LHCN-M2 (cell line): ENCODE measurements around the gene SUV39H2. TPM values are rescaled to one million over a fixed set of nuclear protein-coding genes. Genes with fewer than 3 reads are reported as not detected.
"Not testable (repeated sequence)": the region's sequence is repeated elsewhere in the genome, so short reads cannot be mapped to it uniquely, and the experiment has no call there.

Experiments
- DNase-seq: peaks from one replicate; pipeline ENCODE4 v3.0.0-alpha.2; 2012; ENCODE audit warnings: low read depth
- polyA plus RNA-seq: library from polyadenylated mRNA; unstranded; fragments of >200 nt; gene quantifications from one replicate; pipeline ENCODE4 v1.2.1, GENCODE V29; 2012; ENCODE audit warnings: missing spikeins
- total RNA-seq: library from RNA; depleted of rRNA; stranded (reverse); fragments of >200 nt; gene quantifications from 2 replicates; pipeline ENCODE4 v1.2.3, GENCODE V29; 2014; rRNA removed

The SUV39H2 gene, protein sequence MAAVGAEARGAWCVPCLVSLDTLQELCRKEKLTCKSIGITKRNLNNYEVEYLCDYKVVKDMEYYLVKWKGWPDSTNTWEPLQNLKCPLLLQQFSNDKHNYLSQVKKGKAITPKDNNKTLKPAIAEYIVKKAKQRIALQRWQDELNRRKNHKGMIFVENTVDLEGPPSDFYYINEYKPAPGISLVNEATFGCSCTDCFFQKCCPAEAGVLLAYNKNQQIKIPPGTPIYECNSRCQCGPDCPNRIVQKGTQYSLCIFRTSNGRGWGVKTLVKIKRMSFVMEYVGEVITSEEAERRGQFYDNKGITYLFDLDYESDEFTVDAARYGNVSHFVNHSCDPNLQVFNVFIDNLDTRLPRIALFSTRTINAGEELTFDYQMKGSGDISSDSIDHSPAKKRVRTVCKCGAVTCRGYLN
- total RNA-seq, result 29.0 and 34.0 TPM in 2 replicates
- 8.1 TPM for polyA plus RNA-seq

DNA sequence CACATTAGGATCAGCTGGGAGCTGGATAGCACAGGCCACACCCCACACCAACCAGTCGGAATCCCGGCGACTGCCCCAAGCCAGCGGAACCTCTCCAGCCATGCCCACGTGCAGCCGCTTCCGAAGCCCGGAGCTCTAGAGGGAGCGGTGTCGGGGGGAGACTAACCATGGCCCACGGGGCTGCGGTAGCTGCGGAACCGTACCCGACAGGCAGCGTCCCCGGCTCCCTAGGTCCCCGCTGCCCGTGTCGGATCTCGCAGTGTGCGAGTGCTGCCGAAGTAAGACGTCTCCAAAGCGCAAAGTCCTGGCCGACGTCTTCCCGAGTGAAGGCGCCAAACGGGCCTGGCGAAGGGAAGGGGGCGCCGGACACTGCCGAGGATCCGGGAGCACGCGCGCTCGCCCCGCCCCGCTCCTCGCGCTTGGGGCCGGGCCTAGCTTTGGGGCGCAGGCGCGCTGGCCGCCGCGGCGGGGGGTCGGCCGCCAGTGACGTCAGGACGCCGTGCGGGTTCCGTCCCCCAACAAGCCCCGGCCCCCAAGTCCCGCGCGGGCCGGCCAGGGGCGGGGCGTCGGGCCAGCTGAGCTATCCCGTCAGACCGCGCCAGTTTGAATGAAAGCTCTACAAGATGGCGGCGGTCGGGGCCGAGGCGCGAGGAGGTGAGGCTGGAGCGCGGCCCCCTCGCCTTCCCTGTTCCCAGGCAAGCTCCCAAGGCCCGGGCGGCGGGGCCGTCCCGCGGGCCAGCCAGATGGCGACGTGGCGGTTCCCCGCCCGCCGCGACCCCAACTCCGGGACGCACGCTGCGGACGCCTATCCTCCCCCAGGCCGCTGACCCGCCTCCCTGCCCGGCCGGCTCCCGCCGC, at the start of gene SUV39H2:
Gene SUV39H2, plus strand, starts transcription at position 601 of the 858 bp plus-strand sequence. Its CDS starts 23 bp downstream, at position 624.
- DNase-seq, result peak; percentile 93

DNA sequence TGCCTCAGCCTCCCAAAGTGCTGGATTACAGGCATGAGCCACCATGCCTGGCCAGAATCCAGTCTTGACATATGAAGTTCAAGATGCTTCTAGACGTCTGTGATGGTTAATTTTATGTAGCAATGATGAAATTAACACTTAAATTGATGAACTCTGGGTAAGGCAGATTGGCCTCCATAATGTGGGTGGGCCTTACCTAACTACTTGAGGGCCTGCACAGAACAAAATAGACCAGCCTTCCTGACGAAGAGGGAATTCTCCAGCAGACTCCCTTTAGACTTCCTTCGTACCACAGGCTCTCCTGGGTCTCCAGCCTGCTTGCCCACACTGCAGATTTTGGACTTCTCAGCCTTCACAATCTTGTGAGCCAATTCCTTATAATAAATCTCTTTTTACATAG, 45.6 kb upstream of the SUV39H2 start:
- DNase-seq, result no peak

DNA sequence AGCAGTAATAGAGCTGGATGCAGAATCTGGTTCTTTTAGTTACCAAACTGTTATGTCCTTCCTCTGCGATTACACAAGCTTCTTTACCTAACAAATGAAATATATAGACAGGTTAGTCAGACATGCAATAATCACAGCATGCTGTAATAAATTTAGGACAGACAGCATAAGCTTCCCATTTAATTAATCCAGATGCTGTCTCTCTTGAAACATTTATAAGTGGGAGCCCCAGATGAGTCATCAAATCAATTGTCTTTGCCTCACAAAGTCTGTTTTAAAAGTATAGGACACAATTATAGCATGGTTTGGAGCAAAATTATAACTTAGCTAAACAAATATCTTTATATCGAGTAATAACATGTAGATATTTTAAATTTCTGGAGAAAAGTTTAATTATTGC, 42.5 kb upstream of the SUV39H2 start:
- DNase-seq, result no peak

DNA sequence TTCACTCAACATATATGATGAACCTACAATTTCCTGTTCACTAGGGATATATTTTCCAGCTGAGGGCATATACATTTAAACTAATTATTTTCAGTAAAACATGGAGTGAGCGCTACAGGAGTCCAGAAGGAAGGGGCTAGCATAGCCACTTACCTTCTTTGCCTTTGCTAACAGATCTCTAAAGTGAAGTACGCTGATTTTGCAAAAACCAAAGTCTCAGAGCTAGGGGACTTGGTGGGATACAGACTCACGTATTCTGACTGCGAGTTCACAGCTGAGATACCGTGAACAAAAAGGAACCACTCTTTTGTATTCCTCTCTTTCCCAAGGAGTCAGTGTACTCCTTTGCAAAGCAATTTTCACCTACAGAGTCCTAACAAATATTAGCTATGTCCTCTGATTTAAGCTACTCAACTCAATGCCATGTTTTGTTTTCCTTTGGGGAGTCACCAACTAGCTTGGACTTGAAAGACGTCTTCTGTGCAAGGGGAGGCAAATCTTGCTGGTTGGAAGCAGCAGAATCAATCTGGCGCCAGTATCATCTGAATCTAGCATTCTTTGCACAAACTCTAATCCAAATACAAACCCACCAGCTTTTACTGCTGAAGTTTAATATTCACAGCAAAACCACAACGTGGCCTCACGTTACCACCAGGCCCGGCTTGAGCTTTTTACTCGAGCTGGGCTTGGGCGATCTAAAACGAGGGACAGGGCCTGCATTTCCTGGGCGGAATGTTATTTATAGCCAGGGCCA, 41.5 kb upstream of the SUV39H2 start:
- no peak for DNase-seq

DNA sequence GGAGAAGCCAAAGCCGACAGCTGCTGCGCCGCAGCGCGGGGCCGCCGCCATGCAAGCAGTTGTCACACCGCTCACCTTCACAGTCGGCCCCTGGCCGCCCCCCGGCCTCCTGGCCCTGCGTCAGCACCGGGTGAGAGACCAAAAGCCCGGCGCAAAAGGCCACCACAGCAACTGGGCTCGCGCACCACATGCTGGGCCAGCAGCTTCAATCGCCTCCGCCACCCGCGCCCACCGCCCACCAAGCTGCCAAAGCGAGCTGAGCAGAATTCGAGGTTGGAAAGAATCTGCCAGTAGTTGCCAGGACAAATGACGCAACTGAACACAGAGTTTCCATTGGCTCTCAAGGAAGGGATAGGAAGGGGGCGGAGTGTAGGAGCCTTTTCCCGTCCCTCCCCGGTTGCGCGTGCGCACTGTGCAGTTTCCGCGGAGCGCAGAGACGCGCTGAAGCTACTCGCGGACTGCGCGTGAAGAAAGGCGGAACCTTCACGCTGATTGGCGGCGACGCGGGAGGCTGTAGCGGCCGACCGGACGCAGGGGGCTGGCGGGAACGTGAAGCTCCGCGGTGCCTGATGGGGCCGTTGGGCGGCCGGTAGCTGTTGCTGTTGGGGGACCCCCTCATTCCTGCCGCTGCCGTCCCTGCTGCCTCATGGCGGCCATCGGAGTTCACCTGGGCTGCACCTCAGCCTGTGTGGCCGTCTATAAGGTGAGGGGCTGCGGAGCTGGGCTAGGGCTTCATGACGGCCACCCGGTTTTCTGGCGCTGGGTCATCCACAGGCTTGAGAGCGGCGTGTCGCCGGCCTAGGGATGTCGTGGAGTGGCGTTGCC, 40.7 kb upstream of the SUV39H2 start, which contains the start of the genes CDNF, HSPA14 and MSANTD7:
Gene CDNF, minus strand, starts transcription at position 281 of the 825 bp plus-strand sequence. Its CDS starts 91 bp downstream, at position 190.
Gene HSPA14, plus strand, starts transcription at position 550 of the 825 bp plus-strand sequence. Its CDS starts 97 bp downstream, at position 647.
Gene MSANTD7, plus strand, starts transcription at position 550 of the 825 bp plus-strand sequence. CDS start 3,979 bp downstream, outside the sequence.
- peak; percentile 99 for DNase-seq

DNA sequence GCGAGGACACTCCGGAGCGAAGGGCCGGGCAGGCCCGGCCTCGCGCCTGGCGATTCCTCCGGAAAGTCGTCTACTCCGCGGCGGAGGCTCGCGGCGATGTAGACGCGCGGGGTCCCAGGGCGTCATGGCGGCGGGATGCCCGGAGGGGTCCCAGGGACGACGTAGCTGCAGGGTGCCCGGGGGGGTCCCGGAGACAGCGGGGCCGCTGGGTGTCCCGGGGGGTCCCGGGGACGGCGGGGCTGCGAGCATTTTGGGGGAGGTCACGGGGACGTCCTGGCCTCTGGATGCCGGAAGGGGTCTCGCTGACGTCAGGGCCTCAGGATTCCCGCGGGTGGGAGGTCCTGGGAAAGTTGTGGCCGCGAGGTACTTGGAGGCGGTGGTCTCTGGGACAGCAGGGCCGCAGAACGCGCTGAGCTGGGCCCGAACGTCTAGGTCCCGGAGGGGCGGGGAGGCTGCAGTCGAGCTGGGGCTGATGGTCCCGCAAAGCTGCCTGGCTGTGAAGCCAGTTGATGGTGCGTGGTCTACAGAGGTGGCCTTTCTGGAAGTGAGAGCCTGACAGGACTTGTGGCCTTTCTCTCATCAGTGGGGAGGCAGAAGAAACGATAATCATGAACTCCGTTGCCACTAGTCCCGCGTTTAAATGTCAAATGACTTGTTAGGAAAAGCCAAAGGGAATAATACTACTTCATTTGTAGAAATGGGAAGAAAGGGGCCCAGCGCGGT, 39.9 kb upstream of the SUV39H2 start:
- DNase-seq, result no peak

DNA sequence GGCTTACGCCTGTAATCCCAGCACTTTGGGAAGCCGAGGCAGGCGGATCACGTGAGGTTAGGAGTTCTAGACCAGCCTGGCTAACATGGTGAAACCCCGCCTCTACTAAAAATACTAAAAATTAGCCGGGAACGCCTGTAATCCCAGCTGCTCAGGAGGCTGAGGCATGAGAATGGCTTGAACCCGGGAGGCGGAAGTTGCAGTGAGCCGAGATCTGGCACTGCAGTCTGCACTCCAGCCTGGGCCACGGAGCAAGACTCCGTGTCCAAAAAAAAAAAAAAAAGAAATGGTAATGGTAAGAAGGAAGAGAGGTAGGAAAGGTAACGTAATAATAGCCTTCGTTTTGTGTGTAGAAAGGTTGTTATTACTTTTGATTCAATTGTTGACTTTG, 39.4 kb upstream of the SUV39H2 start:
- DNase-seq, result peak; percentile 31

DNA sequence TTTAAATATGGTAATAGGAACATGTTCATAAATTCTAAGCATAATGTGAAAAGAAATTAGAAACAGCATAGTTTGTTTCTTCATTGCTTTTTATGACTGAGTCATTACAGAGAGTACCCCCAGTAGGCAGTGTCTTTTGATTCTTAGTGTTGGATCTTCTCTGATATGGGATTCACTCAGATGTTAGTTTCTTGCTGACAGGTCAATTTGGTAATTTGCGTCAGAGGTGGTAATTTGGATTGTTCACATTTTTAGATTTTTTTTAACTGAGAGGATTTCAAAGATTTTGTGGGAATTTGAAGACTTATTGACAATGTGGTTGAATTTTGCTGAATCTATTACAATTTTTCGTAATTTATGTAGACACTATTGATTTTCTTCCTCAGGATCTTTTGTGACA, 38.5 kb upstream of the SUV39H2 start:
- DNase-seq, result no peak

DNA sequence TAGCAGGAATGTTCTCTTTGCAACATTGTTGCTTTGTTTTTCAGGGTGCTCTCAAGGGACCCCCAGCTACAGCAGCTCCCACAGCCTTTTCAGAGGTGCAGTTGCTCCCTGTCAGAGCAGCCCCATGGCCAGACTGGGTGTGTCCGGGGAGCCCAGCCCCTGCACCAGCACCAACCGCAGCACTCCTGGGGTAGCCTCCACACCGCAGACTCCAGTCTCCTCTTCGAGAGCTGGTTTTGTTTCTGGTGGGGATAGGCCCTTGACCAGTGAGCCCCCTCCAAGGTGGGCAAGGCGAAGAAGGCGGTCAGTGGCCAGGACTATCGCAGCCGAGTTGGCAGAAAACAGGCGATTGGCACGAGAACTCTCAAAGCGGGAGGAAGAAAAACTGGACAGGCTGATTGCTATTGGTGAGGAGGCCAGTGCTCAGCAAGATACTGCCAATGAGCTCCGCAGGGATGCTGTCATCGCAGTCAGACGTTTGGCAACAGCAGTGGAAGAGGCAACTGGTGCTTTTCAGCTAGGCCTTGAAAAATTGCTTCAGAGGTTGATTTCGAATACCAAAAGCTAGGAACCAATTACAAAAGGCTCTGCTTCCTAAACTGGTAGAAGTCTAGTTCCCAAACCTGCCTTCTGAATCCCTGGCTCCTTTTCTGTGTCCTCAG, 35.2 kb upstream of the SUV39H2 start:
- no peak for DNase-seq

DNA sequence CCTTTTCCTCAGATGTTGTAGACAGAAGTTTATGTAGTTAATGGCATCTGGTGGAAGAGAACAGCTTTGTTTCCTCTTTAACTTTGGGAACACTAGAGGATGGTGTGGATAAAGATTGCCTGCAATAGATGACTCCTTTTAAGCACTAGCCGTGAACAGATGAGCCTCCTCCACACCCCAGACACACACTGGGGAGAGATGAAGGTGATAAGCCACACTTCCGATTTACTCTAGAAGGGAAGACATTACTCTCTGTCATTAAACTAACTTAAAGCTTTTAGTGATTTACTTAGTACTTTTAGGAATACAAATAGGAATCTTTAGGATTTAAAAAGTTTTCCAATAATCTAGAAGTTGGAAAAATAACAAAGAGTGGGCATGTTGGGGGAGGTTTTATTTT, 33.7 kb upstream of the SUV39H2 start:
- DNase-seq, result no peak

DNA sequence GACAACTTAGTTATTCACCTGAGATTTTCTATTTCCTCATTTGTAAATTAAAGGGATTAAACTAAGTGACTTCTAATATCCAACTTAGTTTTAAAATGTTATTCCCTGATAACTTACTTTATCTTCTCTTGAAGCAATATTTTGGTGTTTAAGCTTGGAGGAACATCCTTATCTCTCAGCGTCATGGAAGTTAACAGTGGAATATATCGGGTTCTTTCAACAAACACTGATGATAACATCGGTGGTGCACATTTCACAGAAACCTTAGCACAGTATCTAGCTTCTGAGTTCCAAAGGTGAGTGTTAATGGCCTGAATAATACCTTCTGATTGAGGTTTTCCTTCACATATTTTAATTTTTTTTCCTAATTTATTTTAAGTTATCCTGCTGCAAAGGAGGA, 26.4 kb upstream of the SUV39H2 start:
- no peak for DNase-seq

DNA sequence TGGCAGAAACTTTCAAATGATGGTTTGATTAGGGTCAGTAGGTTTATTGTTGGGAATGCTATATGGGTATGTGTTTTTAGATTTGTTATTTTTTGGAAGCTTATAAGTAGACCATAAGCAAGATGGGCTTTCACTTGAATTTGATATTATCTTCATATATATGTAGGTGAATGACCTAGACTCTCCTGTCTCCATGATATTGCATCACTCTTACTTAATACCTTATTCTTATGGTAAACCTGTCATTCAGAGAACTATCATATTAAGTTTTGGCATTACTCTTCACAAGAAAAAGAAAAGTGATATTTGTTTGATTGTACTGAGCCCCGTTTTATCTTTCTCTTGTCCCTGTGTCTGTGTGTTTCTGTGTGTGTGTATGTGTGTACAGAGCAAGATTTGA, 23.2 kb upstream of the SUV39H2 start:
- no peak for DNase-seq

DNA sequence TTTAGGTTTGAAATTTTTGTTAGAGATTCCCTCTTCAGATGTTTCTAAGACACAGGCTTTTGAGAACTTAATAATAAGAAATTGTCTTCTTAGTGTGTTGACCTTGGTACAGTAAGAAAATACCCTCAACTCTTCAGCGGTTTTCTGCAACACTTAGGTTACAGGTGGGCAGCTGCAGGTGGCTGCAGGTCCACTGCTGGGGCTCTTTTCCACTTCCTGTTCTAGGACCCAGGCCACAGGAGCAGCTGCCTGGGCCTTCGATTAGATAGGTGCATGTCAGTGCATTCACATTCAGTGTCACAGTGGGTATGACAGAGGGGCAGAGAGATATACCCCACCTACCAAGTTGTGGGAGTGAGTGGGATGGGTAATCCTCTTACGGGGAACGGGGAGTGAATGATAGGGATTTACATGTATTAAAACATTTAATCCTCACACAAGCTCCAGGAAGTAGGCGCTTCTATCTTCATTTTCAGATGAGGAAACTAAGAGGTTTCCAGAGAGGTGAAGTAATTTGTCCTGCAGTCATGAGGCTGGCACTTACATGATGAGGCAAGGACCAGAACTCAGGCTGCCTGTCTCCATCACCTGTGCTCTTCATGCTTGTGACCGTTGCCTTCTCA, 20.2 kb upstream of the SUV39H2 start:
- no peak for DNase-seq

DNA sequence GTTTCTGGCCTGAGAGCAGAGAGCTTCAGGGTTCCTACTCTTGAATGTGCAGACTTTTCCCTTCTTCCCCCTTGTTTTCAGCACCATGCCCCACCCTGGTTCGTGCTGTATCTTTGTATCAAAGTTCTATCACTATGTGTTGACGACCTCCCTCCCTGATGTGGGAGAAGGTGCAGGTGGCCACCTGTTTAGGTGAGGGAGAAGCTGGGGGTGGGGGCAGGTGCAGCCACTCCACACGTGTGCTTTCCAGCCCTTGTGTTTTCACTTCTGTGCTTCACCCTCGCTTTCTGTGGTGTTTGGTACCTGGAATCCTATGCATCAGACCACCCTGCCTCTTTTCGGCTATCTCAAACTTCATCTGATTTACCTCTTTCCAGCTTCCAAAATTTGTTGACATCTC, 19.6 kb upstream of the SUV39H2 start:
- DNase-seq, result no peak

DNA sequence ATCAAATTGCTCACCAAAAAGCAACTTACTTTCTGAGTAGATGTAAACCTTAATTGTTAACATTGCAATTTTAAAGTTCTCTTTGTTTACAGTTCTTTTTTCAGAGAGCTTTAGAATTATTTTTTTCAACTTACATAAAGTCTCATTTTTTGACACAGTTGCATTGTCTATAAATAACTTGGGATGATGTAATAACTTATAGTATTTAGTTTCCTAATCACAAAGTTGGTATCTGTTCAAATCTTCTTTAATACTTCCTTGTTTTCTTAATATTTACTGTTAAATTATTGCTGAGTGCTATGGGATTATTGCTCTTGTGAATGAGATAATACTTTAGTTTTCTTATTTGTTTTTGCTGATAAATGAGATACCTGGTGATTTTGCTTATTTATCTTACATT, 18.9 kb upstream of the SUV39H2 start:
- no peak for DNase-seq

DNA sequence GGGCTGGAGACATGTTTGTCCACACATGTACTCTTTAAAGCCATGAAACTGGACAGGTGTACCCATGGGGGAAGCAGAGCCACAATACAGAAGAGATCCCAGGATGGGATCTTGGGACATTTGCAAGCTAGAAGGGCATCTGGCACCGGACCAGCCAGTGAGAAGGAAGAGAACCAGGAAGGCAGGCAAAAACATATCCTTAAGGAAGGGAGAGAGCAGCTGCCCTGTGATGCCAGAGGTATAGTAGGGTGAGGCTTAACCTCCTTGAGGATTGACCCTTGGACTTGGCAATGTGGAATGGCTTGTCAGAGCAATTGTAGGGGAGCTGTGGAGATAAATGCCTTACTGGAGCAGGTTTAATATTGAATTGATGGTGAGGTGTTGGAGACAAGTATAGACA, 17.9 kb upstream of the SUV39H2 start:
- no peak for DNase-seq

DNA sequence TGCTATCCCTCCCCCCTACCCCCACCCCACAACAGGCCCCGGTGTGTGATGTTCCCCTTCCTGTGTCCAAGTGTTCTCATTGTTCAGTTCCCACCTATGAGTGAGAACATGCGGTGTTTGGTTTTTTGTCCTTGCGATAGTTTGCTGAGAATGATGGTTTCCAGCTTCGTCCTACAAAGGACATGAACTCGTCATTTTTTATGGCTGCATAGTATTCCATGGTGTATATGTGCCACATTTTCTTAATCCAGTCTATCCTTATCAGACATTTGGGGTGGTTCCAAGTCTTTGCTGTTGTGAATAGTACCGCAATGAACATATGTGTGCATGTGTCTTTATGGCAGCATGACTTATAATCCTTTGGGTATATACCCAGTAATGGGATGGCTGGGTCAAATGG, 14.2 kb upstream of the SUV39H2 start:
- DNase-seq, result not testable (repeated sequence)

DNA sequence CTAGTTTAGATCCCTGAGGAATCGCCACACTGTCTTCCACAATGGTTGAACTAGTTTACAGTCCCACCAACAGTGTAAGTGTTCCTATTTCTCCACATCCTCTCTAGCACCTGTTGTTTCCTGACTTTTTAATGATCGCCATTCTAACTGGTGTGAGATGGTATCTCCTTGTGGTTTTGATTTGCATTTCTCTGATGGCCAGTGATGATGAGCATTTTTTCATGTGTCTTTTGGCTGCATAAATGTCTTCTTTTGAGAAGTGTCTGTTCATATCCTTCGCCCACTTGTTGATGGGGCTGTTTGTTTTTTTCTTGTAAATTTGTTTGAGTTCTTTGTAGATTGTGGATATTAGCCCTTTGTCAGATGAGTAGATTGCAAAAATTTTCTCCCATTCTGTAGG, 13.8 kb upstream of the SUV39H2 start:
- not testable (repeated sequence) for DNase-seq
